NCI-H187 treated with DMSO at 0.1 percent for 48 hours (cell line): ENCODE data around the gene RASSF7.
A peak's percentile ranks its signal among the peaks of the same experiment; 100 is the strongest.
"Not testable (repeated sequence)": the region's sequence is repeated elsewhere in the genome, so short reads cannot be mapped to it uniquely, and the experiment has no call there.

Experiments used
- DNase-seq: peaks from one replicate; lab custom pipeline; 2025; lab: John Stamatoyannopoulos, UW

Gene RASSF7

GRCh38 chr11:567011-567628 lies 6.3 kb downstream of the RASSF7 start:
- no peak for DNase-seq

GRCh38 chr11:567629-568292 lies 7.0 kb downstream of the RASSF7 start:
- no peak for DNase-seq

GRCh38 chr11:568306-569157 lies 7.8 kb downstream of the RASSF7 start:
- peak; percentile 72 for DNase-seq

GRCh38 chr11:569158-569885 lies 8.6 kb downstream of the RASSF7 start:
- no peak for DNase-seq

GRCh38 chr11:571802-572185 lies 11.0 kb downstream of the RASSF7 start:
- DNase-seq: no peak

GRCh38 chr11:573146-573759 lies 12.5 kb downstream of the RASSF7 start:
- no peak for DNase-seq

GRCh38 chr11:574031-574570 lies 13.3 kb downstream of the RASSF7 start:
- DNase-seq: not testable (repeated sequence)

- DNase-seq: no peak
Measured at GRCh38 chr11:574632-575312, 14.0 kb downstream of the RASSF7 start.

- no peak for DNase-seq
Measured at GRCh38 chr11:575313-575995, 14.7 kb downstream of the RASSF7 start.

GRCh38 chr11:575996-576768 lies 15.4 kb downstream of the RASSF7 start, which contains the start of gene PHRF1:
Gene PHRF1, plus strand, starts transcription at chr11:576470. Its CDS starts 5,043 bp downstream, at chr11:581513.
- peak; percentile 81 for DNase-seq

GRCh38 chr11:576811-577610 lies 16.2 kb downstream of the RASSF7 start:
- DNase-seq: no peak

- DNase-seq: no peak
Measured at GRCh38 chr11:577611-577894, 16.8 kb downstream of the RASSF7 start.

GRCh38 chr11:578276-579035 lies 17.7 kb downstream of the RASSF7 start:
- no peak for DNase-seq

GRCh38 chr11:579830-580601 lies 19.2 kb downstream of the RASSF7 start:
- DNase-seq: no peak

GRCh38 chr11:581342-581741 lies 20.6 kb downstream of the RASSF7 start:
- DNase-seq: no peak

GRCh38 chr11:581752-582151 lies 21.0 kb downstream of the RASSF7 start:
- DNase-seq: no peak

- DNase-seq: no peak
Measured at GRCh38 chr11:584287-584686, 23.5 kb downstream of the RASSF7 start.
